DOHH2 (cell line): Measurements from ENCODE around the gene PROKR2.

Source experiments
- H3F3A ChIP-seq: fragments of 200-600 bp; sonication (generic), shearing (Covaris generic); 2 replicates; pipeline ENCODE4 v1.6.0; 2016; ENCODE audit warnings: antibody characterized with exemption, mild to moderate bottlenecking; ENCODE audit not compliant: control insufficient read depth, insufficient read depth
- H3K27ac ChIP-seq: fragments of 200-600 bp; sonication (generic); 2 replicates; pipeline ENCODE4 v1.5.1; 2014; ENCODE audit warnings: low read depth, mild to moderate bottlenecking, low read length, moderate library complexity
- H3K27me3 ChIP-seq: fragments of 200-600 bp; sonication (generic); 2 replicates; pipeline ENCODE4 v1.6.1; 2014; ENCODE audit warnings: mild to moderate bottlenecking, low read length, mixed read lengths; ENCODE audit not compliant: control insufficient read depth
- H3K36me3 ChIP-seq: fragments of 200-600 bp; sonication (generic); 2 replicates; pipeline ENCODE4 v1.6.1; 2014; ENCODE audit warnings: mild to moderate bottlenecking, low read length, moderate library complexity, mixed read lengths; ENCODE audit not compliant: control insufficient read depth
- H3K4me1 ChIP-seq: fragments of 200-600 bp; sonication (generic); 2 replicates; pipeline ENCODE4 v1.6.1; 2014; ENCODE audit warnings: mild to moderate bottlenecking, low read length, mixed read lengths; ENCODE audit not compliant: control insufficient read depth
- H3K4me2 ChIP-seq: fragments of 200-600 bp; sonication (generic); 2 replicates; pipeline ENCODE4 v1.6.0; 2014; ENCODE audit warnings: mild to moderate bottlenecking, low read length, moderate library complexity
- H3K4me3 ChIP-seq: fragments of 200-600 bp; sonication (generic); 2 replicates; pipeline ENCODE4 v1.5.1; 2014; ENCODE audit warnings: mild to moderate bottlenecking, low read length, mixed read lengths
- H3K79me2 ChIP-seq: fragments of 200-600 bp; sonication (generic); 2 replicates; pipeline ENCODE4 v1.6.1; 2014; ENCODE audit warnings: mild to moderate bottlenecking, low read length, mixed read lengths; ENCODE audit not compliant: control insufficient read depth
- H3K9me2 ChIP-seq: fragments of 200-600 bp; sonication (generic); replicated peaks from 2 replicates; pipeline ENCODE4 v1.6.1; 2014; ENCODE audit warnings: mild to moderate bottlenecking, low read length, mixed read lengths; ENCODE audit not compliant: control insufficient read depth
- H3K9me3 ChIP-seq: fragments of 200-600 bp; sonication (generic); 2 replicates; pipeline ENCODE4 v1.6.1; 2014; ENCODE audit warnings: antibody characterized with exemption, low read length, mixed read lengths; ENCODE audit not compliant: control insufficient read depth, insufficient read depth
- H4K20me1 ChIP-seq: fragments of 200-600 bp; sonication (generic); 2 replicates; pipeline ENCODE4 v1.6.0; 2014; ENCODE audit warnings: low read depth, mild to moderate bottlenecking, antibody characterized with exemption, low read length, moderate library complexity; ENCODE audit not compliant: control insufficient read depth, insufficient read depth
- EZH2phosphoT487 ChIP-seq: fragments of 200-600 bp; sonication (generic); IDR thresholded peaks from 2 replicates; pipeline ENCODE4 v1.6.1; 2017; ENCODE audit warnings: borderline replicate concordance, mild to moderate bottlenecking, antibody characterized with exemption, low read length, moderate library complexity, mixed read lengths
- TF ChIP-seq, protein P1 (sequence below): fragments of 200-600 bp; sonication (generic); IDR thresholded peaks from one replicate; pipeline ENCODE4 v1.5.1; 2014; ENCODE audit warnings: antibody characterized with exemption, mild to moderate bottlenecking, low read depth, low read length; ENCODE audit not compliant: poor library complexity, severe bottlenecking

Gene PROKR2

DNA sequence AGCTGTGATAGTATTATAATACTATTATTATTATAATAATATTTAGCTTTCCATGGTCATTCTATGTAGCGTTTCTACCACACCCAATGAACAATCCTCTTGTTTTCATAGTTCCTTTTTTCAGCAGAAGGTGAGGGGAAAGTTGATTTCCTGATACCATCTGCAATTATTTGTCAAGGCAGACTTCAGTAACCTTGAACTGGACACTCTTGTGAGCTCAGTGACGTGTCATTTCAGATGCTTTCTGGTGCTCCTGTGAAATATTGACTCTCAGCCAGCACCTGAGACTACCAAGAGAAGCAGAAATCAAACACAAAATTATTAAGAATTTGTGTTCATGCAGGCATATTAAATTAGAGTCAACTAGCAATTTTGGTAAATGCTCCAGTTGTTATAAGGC, 46.0 kb upstream of the PROKR2 start:
- Histone ChIP-seq H3K4me2 (no peak overlapping the region), H3K27me3 (no peaks in the 10 kb centered on the region), H3K4me1 (no peaks in the 10 kb centered on the region), H3K4me3 (no peak overlapping the region), H3K27ac (no peak overlapping the region), H3K79me2 (no peaks in the 10 kb centered on the region), H4K20me1 (no peaks in the 10 kb centered on the region), H3K9me3 (peaks cover 5% of the 10 kb centered on the region; the same call in 1 of the 2 replicates), H3K36me3 (no peaks in the 10 kb centered on the region), H3F3A (no peaks in the 10 kb centered on the region), H3K9me2 (no peaks in the 10 kb centered on the region)
- TF ChIP-seq EZH2phosphoT487: no peak
- TF ChIP-seq, protein P1, sequence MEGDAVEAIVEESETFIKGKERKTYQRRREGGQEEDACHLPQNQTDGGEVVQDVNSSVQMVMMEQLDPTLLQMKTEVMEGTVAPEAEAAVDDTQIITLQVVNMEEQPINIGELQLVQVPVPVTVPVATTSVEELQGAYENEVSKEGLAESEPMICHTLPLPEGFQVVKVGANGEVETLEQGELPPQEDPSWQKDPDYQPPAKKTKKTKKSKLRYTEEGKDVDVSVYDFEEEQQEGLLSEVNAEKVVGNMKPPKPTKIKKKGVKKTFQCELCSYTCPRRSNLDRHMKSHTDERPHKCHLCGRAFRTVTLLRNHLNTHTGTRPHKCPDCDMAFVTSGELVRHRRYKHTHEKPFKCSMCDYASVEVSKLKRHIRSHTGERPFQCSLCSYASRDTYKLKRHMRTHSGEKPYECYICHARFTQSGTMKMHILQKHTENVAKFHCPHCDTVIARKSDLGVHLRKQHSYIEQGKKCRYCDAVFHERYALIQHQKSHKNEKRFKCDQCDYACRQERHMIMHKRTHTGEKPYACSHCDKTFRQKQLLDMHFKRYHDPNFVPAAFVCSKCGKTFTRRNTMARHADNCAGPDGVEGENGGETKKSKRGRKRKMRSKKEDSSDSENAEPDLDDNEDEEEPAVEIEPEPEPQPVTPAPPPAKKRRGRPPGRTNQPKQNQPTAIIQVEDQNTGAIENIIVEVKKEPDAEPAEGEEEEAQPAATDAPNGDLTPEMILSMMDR: no peak

DNA sequence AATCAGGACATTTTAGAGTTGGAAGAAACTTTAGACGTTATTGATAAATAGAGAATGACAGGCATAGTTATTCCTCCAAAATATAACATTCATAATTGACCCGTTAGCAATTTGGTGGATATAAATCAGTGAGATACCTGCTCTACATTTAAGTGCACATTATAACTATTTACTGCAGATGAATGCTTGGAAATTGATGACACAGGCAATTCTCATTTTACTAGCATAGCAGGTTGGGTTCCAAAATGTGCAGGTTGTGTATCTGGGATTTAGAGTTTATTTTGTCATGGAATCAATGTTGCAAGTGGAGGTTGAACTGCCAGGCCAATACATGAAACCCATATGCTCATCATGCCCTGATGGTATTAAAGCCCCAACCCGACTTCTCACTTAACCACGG, 44.4 kb upstream of the PROKR2 start:
- no peaks in the 10 kb centered on the region for H3F3A ChIP-seq
- no peak overlapping the region for H3K4me2 ChIP-seq
- no peak overlapping the region for H3K27ac ChIP-seq
- no peaks in the 10 kb centered on the region for H3K27me3 ChIP-seq
- no peaks in the 10 kb centered on the region for H3K36me3 ChIP-seq
- H3K4me1 ChIP-seq: no peaks in the 10 kb centered on the region
- no peak overlapping the region for H3K4me3 ChIP-seq
- no peaks in the 10 kb centered on the region for H3K9me2 ChIP-seq
- TF ChIP-seq EZH2phosphoT487: no peak
- TF ChIP-seq, protein P1: no peak
- no peaks in the 10 kb centered on the region for H3K79me2 ChIP-seq
- no peaks in the 10 kb centered on the region for H3K9me3 ChIP-seq
- no peaks in the 10 kb centered on the region for H4K20me1 ChIP-seq

DNA sequence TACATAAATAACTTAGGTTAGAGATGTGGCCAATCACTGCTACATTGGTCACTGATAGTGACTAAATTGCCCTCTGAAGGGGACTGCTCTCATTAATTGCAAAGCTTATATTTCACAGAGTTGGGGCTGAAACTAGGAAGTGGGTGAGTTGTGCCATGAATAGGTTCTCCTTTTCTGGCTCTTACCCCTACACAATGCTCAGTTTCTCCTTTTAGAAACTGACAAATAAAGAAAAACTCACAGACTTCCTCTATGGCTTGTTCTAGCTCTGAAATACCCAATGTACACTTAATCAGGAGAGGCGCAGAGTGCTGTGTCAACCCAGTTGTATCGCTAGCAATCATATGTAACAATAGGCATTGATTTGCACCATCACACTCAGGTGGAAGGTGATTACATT, 41.2 kb upstream of the PROKR2 start:
- no peaks in the 10 kb centered on the region for H3K79me2 ChIP-seq
- H3K9me3 ChIP-seq: no peaks in the 10 kb centered on the region
- no peaks in the 10 kb centered on the region for H3K36me3 ChIP-seq
- no peak overlapping the region for H3K4me3 ChIP-seq
- H3K27me3 ChIP-seq: peaks cover 3% of the 10 kb centered on the region; the same call in 1 of the 2 replicates
- H3F3A ChIP-seq: no peaks in the 10 kb centered on the region
- no peaks in the 10 kb centered on the region for H3K4me1 ChIP-seq
- no peak overlapping the region for H3K27ac ChIP-seq
- no peak overlapping the region for H3K4me2 ChIP-seq
- no peak for TF ChIP-seq EZH2phosphoT487
- TF ChIP-seq, protein P1: no peak
- H4K20me1 ChIP-seq: no peaks in the 10 kb centered on the region
- H3K9me2 ChIP-seq: no peaks in the 10 kb centered on the region
